Measurements from ENCODE around the gene IL15RA. TPM values are rescaled to one million over a fixed set of nuclear protein-coding genes. Genes with fewer than 3 reads are reported as not detected.
A peak's percentile ranks its signal among the peaks of the same experiment; 100 is the strongest.

Gene IL15RA
- total RNA-seq, 2 donors from 2014 or later: 9.6 to 30.5 TPM

DNA sequence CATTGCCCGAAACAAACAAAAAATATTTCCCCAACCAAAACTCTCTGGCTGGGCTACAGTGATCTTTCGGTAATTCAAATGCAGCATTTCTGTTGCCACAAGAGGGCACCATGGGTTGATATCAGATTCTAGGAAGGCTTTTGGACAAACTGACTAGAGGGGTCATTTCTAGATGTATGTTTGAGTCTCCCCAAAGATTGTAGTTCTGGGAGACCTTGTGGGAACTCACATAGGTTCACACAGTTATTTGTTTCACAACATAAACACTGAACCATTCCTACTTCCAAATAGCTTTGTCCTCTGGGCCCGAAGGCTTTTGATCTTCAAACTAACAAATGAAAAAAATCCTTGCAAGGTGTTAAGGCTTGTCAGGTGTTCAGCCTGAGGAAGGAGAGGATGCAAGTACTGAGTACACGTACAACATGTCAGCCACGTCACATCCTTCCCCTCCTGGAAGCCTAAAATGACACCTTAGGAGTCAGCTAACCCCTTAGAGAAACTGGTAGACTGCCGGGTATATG is 37.0 kb upstream of the IL15RA start:
- Histone ChIP-seq H3K4me1 (no peaks in the 10 kb centered on the region), H3K4me3 (no peak overlapping the region), H3K27ac (no peak overlapping the region), H3K9me3 (no peaks in the 10 kb centered on the region), H3K27me3 (no peaks in the 10 kb centered on the region), H3K36me3 (no peaks in the 10 kb centered on the region)
- TF ChIP-seq, protein P1, sequence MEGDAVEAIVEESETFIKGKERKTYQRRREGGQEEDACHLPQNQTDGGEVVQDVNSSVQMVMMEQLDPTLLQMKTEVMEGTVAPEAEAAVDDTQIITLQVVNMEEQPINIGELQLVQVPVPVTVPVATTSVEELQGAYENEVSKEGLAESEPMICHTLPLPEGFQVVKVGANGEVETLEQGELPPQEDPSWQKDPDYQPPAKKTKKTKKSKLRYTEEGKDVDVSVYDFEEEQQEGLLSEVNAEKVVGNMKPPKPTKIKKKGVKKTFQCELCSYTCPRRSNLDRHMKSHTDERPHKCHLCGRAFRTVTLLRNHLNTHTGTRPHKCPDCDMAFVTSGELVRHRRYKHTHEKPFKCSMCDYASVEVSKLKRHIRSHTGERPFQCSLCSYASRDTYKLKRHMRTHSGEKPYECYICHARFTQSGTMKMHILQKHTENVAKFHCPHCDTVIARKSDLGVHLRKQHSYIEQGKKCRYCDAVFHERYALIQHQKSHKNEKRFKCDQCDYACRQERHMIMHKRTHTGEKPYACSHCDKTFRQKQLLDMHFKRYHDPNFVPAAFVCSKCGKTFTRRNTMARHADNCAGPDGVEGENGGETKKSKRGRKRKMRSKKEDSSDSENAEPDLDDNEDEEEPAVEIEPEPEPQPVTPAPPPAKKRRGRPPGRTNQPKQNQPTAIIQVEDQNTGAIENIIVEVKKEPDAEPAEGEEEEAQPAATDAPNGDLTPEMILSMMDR (IDR thresholded peaks at IDR 0.05): peak; percentile 51 to 79
- no peak for DNase-seq (ENCODE audit: low spot score)

DNA sequence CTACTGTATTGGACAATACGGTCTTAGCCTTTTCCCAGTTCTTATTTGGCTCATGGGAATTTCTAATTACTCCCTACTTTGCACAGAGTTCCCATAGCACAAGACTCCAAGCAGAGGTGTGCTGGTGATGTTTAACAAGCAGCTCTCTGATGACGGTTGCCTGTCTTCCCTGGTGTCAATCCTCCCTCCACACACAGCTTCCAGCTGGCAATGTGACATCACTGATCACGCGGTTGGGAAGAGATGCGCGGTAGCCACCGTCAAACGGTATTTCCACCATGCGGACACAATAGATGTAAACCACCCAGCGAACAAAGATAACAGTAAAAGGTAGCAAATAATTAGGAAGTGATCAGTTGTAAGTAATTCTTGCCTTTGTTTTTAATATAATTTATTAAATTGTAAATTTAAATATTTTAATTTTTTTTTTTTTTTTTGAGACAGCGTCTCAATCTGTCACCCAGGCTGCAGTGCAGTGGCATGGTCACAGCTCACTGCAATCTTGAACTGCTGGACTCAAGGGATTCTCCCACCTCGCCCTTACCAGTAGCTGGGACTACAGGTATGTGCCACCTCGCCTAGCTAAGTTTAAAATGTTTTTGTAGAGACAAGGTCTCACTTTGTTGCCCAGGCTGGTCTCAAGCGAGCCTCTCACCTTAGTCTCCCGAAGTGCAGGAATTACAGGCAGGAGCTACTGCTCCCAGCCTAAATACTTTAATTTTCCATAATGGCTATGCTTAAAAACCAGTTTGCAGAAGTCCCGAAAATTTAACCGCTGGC is 36.3 kb upstream of the IL15RA start:
- TF ChIP-seq, protein P1 (IDR thresholded peaks at IDR 0.05): no peak
- no peak overlapping the region for H3K27ac ChIP-seq

DNA sequence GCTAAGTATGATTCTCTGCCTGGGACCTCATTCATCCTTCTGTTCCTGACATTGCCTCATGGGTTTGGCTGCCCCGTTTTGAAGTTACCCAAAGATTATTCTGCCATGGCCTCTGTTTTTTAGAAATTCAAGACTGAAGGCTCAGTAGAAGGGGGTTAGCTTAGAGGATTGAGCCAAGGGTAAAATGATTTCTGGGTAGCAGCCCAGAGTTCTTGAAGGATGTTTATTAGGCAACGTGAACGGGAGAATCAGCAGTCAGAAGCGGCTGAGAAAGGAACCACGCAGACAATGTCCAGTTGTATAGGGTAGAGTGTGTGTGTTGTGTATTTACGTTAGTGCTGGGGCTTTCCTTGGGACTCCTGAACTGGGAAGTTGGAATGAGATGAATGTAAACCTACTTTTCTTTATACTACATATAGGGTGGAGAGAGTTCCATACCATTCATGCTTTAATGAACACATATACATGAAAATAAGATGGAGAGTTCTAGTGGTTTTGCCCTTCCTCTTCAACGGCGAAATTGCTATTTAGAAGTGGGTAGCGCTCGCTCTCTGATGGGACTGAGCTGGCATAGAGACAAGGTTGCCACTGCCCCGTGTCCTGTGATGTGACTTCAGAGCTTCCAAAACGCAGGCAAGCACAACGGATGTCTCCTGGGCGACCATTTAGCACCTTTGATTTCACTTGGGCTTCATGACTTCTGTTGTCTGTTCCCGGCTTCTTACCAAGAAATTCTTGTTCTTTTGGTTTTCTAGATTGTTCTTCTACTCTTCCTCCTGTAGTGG is 35.0 kb upstream of the IL15RA start:
- peaks cover 0 to 5% of the 10 kb centered on the region in 2 donors for H3K9me3 ChIP-seq
- no peaks in the 10 kb centered on the region for H3K4me1 ChIP-seq
- H3K27ac ChIP-seq: no peak overlapping the region
- TF ChIP-seq, protein P1 (IDR thresholded peaks at IDR 0.05): no peak
- no peaks in the 10 kb centered on the region for H3K27me3 ChIP-seq
- DNase-seq (ENCODE audit: low spot score): no peak
- no peak overlapping the region for H3K4me3 ChIP-seq
- H3K36me3 ChIP-seq: no peaks in the 10 kb centered on the region

More for the DNA sequence above, 36.3 kb upstream of the IL15RA start:
- no peak for DNase-seq (ENCODE audit: low spot score)
- Histone ChIP-seq H3K4me1 (no peaks in the 10 kb centered on the region), H3K27me3 (no peaks in the 10 kb centered on the region), H3K9me3 (no peaks in the 10 kb centered on the region), H3K36me3 (no peaks in the 10 kb centered on the region), H3K4me3 (no peak overlapping the region)

DNA sequence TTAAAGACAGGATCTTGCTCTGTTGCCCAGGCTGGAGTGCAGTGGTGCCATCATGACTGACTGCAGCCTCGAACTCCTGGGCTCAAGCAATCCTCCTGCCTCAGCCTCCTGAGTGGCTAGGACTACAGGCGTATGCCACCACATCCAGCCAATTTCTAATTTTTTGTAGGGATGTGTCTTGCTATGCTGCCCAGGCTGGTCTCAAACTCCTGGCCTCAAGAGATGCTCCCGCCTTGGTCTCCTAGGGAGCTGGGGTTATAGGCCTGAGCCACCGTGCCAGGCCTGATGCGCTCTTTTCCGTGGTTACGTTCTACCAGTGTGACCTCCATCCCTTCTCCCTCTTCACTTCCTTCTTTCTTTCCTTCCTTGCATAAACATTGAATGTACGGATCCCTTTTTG is 34.2 kb upstream of the IL15RA start:
- DNase-seq (ENCODE audit: low spot score): no peak
- Histone ChIP-seq H3K27me3 (no peaks in the 10 kb centered on the region), H3K36me3 (no peaks in the 10 kb centered on the region), H3K9me3 (peaks cover 0 to 10% of the 10 kb centered on the region in 2 donors), H3K27ac (no peak overlapping the region), H3K4me3 (no peak overlapping the region), H3K4me1 (no peaks in the 10 kb centered on the region)
- TF ChIP-seq, protein P1 (IDR thresholded peaks at IDR 0.05): no peak

DNA sequence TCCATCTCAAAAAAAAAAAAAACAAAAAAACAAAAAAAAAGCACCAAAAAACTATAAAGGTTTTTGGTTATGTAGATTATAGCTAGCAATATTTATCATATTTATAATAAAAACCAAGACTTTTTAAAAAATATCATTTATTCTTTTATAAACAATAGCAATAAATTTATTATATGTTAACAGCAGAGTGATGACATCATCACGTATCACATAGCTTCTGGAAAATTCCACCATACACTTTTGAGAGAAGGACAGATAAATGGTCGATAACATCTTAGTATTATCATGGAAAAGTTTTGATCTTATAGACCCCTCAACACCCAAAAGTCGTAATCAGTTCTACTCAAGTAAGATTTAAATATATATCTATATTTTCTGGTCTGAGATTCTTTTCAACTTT is 33.2 kb upstream of the IL15RA start:
- TF ChIP-seq, protein P1 (IDR thresholded peaks at IDR 0.05): no peak
- Histone ChIP-seq H3K36me3 (no peaks in the 10 kb centered on the region), H3K27ac (no peak overlapping the region), H3K4me3 (no peak overlapping the region), H3K9me3 (peaks cover 0 to 10% of the 10 kb centered on the region in 2 donors), H3K27me3 (no peaks in the 10 kb centered on the region), H3K4me1 (no peaks in the 10 kb centered on the region)
- no peak for DNase-seq (ENCODE audit: low spot score)
